Vagina (tissue), 2 donors: ENCODE measurements around the gene MYCN. TPM values are rescaled to one million over a fixed set of nuclear protein-coding genes. Genes with fewer than 3 reads are reported as not detected.

Experiments
- DNase-seq, 2 donors: peaks; one replicate each; pipeline ENCODE4 v3.0.0-alpha.2; 2017; ENCODE audit errors: extremely low spot score in 2 of 2
- H3K27ac ChIP-seq: fragments of 200-600 bp; sonication (generic); one replicate; pipeline ENCODE4 v1.5.1; 2019
- H3K27me3 ChIP-seq: fragments of 200-600 bp; sonication (generic); one replicate; pipeline ENCODE4 v1.5.1; 2019
- H3K36me3 ChIP-seq, 2 donors: fragments of 200-600 bp; sonication (generic); one replicate each; pipeline ENCODE4 v1.5.1; 2017 to 2019
- H3K4me1 ChIP-seq: fragments of 200-600 bp; sonication (generic); one replicate; pipeline ENCODE4 v1.5.1; 2019
- H3K4me3 ChIP-seq, 2 donors: fragments of 200-600 bp; sonication (generic); 1 replicate in 1 of 2; 2 replicates in 1 of 2; pipeline ENCODE4 v1.5.1; 2016 to 2019
- H3K9me3 ChIP-seq: fragments of 200-600 bp; sonication (generic); one replicate; pipeline ENCODE4 v1.5.1; 2019
- CTCF ChIP-seq, 3 experiments: fragments of 450-650 bp in 2 of 3; fragments of 200-600 bp in 1 of 3; sonication (generic) in 1 of 3; IDR thresholded peaks; one replicate each; pipeline ENCODE4 v1.5.1; 2017 to 2019; ENCODE audit warnings: antibody characterized with exemption in 3 of 3, mild to moderate bottlenecking in 2 of 3, moderate library complexity in 2 of 3
- POLR2A ChIP-seq, 2 donors: fragments of 450-650 bp; IDR thresholded peaks; one replicate each; pipeline ENCODE4 v1.6.1; 2017; ENCODE audit warnings: antibody characterized with exemption in 2 of 2, mild to moderate bottlenecking in 2 of 2, moderate library complexity in 2 of 2
- POLR2AphosphoS5 ChIP-seq, 2 donors: sonication (generic); formaldehyde crosslinking; IDR thresholded peaks; one replicate each; pipeline ENCODE4 v1.9.0; 2017; ENCODE audit warnings: antibody characterized with exemption in 2 of 2, mild to moderate bottlenecking in 2 of 2, low read depth in 1 of 2; ENCODE audit not compliant: insufficient read depth in 1 of 2
- intact Hi-C: fragments of 100-400 bp; cut with DNase I; formaldehyde crosslinking; loops from one replicate; pipeline ENCODE4 v1.15.1; 2023
- total RNA-seq: library from RNA; depleted of rRNA; stranded (reverse); fragments of >200 nt; gene quantifications from one replicate; pipeline ENCODE4 v1.2.3, GENCODE V29; 2016

The MYCN gene
- total RNA-seq, 1 donor from 2014 or later = 2.0 TPM

- H3K36me3 ChIP-seq = no peaks in the 10 kb centered on the region
- H3K4me1 ChIP-seq = no peaks in the 10 kb centered on the region
- no peak overlapping the region for H3K4me3 ChIP-seq
- no peak overlapping the region for H3K27ac ChIP-seq
- no peak for DNase-seq
- TF ChIP-seq POLR2AphosphoS5 (IDR thresholded peaks at IDR 0.05; ENCODE audit: insufficient read depth in 1 of 2, low read depth in 1 of 2) (no peak), CTCF (IDR thresholded peaks at IDR 0.05) (no peak), POLR2A (IDR thresholded peaks at IDR 0.05) (no peak)
- intact Hi-C loops = no loop called here
- no peaks in the 10 kb centered on the region for H3K27me3 ChIP-seq
- no peaks in the 10 kb centered on the region for H3K9me3 ChIP-seq
Observed at GRCh38 chr2:15973481-15974401, 33.4 kb downstream of the MYCN start.

DNA sequence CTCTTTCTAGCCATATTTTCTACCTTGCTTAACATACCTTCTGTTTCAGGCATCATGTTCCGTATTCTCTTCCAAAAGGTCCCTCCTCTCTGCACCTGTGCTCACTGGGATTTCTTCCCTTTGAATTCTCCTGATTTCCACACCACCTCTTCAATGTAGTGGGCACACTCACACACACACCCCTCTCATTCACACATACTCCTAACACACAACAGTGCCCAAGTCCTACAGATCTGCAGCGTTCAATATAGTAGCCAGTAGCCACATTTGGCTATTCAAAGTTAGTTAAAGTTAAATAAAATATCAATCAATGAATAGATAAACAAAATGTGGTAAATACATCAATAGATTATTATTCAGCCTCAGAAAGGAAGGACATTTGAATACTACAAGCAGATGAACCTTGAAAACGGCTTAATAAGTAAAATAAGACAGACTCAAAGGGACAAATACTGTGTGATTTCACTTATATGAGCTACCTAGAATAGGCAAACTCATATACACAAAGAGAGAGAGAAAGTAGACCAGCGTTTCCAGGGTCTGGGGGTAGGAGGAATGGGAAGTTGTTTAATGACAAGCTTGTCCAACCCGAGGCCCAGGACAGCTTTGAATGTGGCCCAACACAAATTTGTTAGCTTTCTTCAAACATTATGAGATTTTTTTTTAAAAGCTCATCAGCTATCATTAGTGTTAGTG lies 34.4 kb downstream of the MYCN start:
- Histone ChIP-seq H3K27me3 (no peaks in the 10 kb centered on the region), H3K27ac (no peak overlapping the region), H3K9me3 (no peaks in the 10 kb centered on the region), H3K36me3 (no peaks in the 10 kb centered on the region), H3K4me3 (no peak overlapping the region), H3K4me1 (no peaks in the 10 kb centered on the region)
- intact Hi-C loops = no loop called here
- TF ChIP-seq POLR2A (IDR thresholded peaks at IDR 0.05) (no peak), CTCF (IDR thresholded peaks at IDR 0.05) (no peak), POLR2AphosphoS5 (IDR thresholded peaks at IDR 0.05; ENCODE audit: insufficient read depth in 1 of 2, low read depth in 1 of 2) (no peak)
- DNase-seq = no peak

DNA sequence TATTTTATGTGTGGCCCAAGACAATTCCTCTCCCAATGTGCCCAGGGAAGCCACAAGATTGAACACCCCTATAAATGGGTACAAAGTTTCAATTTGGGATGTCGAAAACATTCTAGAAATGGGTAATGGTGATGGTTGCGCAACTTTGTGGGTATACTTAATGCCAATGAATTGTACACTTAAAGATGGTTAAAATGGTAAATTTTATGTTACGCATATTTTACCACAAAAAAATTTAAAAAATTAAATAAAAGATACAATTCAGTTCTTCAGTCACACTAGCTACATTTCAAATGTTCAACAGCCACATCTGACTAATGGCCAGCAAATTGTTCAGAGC lies 34.9 kb downstream of the MYCN start:
- H3K4me1 ChIP-seq = no peaks in the 10 kb centered on the region
- TF ChIP-seq POLR2AphosphoS5 (IDR thresholded peaks at IDR 0.05; ENCODE audit: insufficient read depth in 1 of 2, low read depth in 1 of 2) (no peak), POLR2A (IDR thresholded peaks at IDR 0.05) (no peak), CTCF (IDR thresholded peaks at IDR 0.05) (no peak)
- H3K4me3 ChIP-seq = no peak overlapping the region
- no peak overlapping the region for H3K27ac ChIP-seq
- no peaks in the 10 kb centered on the region for H3K27me3 ChIP-seq
- intact Hi-C loops = no loop called here
- no peaks in the 10 kb centered on the region for H3K9me3 ChIP-seq
- no peaks in the 10 kb centered on the region for H3K36me3 ChIP-seq
- DNase-seq = no peak

- Histone ChIP-seq H3K27me3 (no peaks in the 10 kb centered on the region), H3K9me3 (no peaks in the 10 kb centered on the region), H3K4me3 (no peak overlapping the region), H3K4me1 (no peaks in the 10 kb centered on the region), H3K36me3 (no peaks in the 10 kb centered on the region), H3K27ac (no peak overlapping the region)
- DNase-seq = no peak
- intact Hi-C loops = no loop called here
- TF ChIP-seq POLR2A (IDR thresholded peaks at IDR 0.05) (no peak), CTCF (IDR thresholded peaks at IDR 0.05) (no peak), POLR2AphosphoS5 (IDR thresholded peaks at IDR 0.05; ENCODE audit: insufficient read depth in 1 of 2, low read depth in 1 of 2) (no peak)
Observed at GRCh38 chr2:15975676-15976075, 35.3 kb downstream of the MYCN start.

DNA sequence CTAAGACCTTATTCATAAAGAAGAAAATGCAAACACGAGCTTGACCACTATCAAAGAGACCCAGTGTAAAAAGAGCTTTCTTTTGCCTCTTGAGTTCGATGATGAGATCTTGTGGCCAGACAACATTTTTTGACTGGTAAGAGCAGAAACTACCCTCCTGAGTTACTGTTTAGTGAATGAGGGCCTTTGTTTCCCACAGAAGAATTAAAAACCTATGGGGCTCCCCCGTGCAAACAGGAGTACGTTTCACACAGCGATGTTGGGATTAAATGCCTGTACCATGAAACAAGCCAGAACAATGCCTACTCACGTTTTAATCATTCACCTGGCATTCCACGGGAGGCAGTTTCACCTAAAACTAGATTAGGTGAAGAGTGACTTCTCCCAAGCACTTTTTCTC lies 36.0 kb downstream of the MYCN start:
- intact Hi-C loops = no loop called here
- no peak for DNase-seq
- TF ChIP-seq CTCF (IDR thresholded peaks at IDR 0.05) (no peak), POLR2AphosphoS5 (IDR thresholded peaks at IDR 0.05; ENCODE audit: insufficient read depth in 1 of 2, low read depth in 1 of 2) (no peak), POLR2A (IDR thresholded peaks at IDR 0.05) (no peak)
- Histone ChIP-seq H3K27me3 (no peaks in the 10 kb centered on the region), H3K27ac (no peak overlapping the region), H3K9me3 (no peaks in the 10 kb centered on the region), H3K4me3 (no peak overlapping the region), H3K4me1 (no peaks in the 10 kb centered on the region), H3K36me3 (no peaks in the 10 kb centered on the region)
